ENCODE measurements around the gene PLOD1.
"Not testable (repeated sequence)": the region's sequence is repeated elsewhere in the genome, so short reads cannot be mapped to it uniquely, and the experiment has no call there.

PLOD1 gene

GRCh38 chr1:12008355-12008754 is 73.8 kb downstream of the PLOD1 start:
- not testable (repeated sequence) for DNase-seq

- DNase-seq: no peak
Observed at GRCh38 chr1:12009318-12009947, 74.9 kb downstream of the PLOD1 start.

DNA sequence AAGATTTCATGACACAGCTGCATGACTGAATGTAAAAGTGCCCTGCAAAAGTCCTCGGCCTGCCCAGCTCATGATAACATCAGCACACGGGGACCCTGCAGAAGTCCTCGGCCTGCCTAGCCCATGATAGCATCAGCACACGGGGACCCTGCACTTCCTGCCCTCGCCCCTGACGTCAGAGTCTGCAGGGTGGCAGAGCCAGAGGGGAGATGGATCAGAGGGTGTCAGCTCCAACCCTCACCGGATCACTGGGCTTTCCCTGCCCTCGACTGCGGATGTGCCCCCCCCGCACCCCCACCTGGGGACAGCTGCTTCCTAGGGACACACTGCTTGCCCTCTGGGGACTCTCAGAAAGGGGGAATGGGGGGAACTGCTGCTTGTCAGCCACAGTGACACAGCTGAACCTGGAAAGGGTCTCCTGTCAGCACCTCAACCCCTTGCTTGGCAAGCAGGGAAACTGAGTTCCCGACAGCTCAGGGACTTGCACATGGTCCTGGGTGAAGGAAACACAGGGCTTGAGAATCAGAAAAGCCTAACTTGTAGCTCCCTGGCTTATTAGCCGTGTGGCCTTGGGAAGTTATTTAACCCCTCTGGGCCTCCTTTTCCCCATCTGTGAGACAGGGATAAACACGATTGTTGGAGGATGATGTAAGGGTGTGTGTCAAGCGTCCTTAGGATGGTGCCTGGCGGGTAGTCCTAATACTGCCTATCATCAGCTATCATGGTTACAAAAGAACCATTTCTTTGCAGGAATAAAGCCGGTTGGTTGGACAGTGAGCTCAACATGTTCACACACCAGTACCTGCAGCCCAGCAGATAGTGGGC is 76.4 kb downstream of the PLOD1 start:
- no peak for DNase-seq

DNA sequence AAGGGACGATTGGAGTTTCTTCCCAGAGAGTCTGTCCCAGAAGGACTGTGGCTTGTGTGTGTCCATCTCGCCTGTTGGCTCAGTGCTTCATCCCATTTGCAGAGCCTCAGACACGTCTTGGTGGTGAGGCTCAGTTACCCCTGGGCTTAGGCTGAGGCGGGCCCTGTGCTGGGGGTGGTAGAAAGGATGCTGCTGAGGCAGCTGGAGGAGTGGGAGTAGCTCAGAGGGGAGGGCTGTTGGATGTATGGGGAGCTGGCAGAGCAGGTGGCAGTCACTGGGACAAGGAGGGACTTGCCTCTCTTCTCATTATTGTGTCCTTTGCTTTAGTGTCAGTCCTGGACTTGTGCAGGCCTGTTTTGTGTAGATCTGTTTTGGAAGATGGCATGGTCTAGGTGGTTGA is 77.5 kb downstream of the PLOD1 start:
- no peak for DNase-seq

DNA sequence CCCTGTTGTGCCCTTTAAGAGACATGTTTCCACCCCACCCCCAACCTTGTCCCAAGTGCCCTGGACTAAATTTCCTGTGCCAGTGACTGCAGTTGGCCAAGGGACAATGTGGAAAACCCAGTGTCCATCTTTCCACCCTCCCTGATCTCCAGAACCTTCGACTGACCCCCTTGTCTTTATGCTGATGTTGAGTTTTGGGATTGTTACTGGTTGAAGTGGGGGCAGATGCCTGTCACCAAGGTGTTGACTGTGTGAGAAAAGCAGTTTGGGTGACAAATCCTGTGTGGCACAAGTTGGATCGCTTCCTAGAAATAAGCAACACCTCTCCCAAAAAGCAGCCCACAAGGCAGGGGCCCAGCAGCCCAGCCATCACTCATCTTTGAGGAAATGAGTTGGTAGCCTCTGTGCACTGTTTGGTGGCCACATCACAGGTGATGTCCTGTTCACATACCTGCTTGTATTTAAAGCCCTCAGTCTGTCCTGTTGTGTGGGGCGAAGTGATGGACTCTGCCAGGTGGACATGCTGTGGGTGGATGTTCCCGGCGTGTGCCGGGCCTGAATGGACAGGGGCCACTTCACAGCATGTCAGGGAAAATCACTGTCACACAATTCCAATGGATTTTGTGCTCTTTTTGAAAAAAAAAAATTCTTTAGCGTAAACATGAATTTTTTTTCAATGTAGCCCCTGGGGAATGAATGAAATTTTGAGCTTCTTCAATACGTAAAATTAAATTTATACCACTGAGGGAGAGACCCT is 78.2 kb downstream of the PLOD1 start:
- no peak for DNase-seq

GRCh38 chr1:12014141-12014991 is 79.8 kb downstream of the PLOD1 start:
- DNase-seq: no peak

DNA sequence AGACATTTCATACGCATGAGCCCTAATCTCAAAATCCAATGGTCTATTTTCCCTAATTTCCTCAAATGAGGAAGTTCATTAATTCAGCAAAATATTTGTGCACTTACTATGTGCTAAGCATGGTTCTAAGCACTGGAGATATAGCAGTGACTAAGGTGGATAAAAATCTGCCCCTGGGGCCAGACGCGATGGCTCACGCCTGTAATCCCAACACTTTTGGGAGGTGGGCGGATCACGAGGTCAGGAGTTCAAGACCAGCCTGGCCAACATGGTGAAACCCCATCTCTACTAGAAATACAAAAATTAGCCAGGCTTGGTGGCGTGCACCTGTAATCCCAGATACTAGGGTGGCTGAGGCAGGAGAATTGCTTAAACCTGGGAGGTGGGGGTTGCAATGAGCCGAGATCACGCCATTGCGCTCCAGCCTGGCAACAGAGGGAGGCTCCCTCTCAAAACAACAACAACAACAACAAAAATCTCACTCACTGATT is 80.5 kb downstream of the PLOD1 start:
- no peak for DNase-seq

DNA sequence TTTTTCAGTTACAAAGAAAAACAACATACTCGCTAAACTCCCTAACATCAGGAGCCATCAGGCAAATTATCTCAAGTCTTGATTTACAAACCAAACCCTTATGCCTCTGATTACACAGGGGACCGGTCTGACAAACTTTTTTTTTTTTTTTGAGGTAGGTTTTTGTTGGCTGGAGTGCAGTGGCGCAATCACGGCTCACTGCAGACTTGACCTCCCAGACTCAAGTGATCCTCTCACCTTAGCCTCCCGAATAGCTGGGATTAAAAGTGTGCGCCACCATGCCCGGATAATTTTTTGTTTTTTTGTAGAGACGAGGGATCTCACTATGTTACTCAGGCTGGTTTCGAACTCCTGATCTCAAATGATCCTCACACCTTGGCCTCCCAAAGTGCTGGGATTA is 81.0 kb downstream of the PLOD1 start:
- no peak for DNase-seq

DNA sequence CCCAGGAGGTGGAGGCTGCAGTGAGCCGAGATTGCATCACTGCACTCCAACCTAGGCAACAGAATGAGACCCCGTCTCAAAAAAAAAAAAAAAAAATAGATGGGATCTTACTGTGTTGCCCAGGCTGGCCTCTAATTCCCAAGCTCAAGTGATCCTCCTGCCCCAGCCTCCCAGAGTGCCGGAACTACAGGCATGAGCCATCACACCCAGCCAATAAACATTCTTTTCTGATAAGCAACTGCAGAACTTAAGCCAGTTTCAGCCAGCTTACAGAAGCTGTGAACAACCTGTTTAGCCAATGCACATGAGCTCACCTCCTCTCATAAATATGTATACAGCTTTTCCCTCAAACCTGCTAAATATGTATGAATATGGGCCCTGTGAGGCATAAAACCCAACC is 81.7 kb downstream of the PLOD1 start:
- no peak for DNase-seq

DNA sequence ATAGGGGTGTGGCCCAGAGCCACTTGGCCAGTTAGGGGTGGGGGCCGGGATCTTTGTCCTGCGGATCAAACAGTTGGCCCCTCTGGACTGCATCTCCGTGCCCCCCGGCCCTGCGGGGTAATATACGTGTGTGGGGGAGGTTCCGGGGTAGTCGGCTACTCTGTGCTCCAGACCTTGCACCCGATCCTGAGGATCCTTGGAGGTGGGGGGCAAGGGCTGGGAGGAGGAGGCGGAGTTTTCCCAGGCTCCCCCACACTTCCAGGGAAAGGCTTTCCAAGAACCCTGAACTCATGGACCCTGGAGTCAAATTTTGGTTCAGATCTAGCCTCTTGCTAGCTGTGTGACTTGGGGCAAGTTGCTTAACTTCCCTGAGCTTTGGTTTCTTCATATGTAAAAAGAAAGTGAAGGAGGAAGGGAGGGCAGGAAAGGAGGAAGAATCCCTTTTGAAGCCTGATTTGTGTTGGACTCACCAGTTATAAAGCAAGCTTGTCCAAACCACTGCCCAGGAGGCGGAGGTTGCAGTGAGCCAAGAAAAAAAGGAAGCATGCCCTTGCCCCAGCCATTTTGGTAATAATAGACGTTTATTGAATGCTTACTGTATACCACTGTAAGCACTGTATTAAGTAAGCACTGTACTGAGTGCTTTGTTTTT is 85.5 kb downstream of the PLOD1 start:
- DNase-seq: no peak

GRCh38 chr1:12021616-12022015 is 87.1 kb downstream of the PLOD1 start:
- DNase-seq: no peak

DNA sequence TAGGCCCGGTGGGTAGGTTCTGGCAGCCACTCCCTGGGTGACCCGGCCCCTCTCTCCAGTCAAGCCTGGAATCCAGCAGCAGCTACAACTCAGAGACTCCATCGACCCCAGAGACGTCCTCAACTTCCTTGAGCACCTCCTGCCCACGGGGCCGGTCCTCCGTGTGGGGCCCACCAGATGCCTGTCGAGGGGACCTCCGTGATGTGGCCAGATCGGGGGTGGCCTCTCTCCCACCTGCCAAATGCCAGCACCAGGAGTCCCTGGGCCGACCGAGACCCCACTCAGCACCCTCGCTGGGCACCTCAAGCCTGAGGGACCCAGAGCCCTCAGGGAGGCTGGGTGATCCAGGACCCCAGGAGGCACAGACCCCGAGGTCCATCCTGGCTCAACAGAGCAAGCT is 87.5 kb downstream of the PLOD1 start:
- no peak for DNase-seq
